T-helper 1 cell treated with Interleukin-12 subunit alpha and Interleukin-12 subunit beta and Interleukin-4 antibody, amounts not matched to agents 30 ng/mL and 1 ng/mL, for 36 hours (primary cell): Measurements from ENCODE around the gene SLC2A10. TPM values are rescaled to one million over a fixed set of nuclear protein-coding genes. Genes with fewer than 3 reads are reported as not detected.

Source experiments
- intact Hi-C: fragments of 100-400 bp; cut with micrococcal nuclease; formaldehyde crosslinking; loops from one replicate; pipeline ENCODE4 v1.15.1; 2024
- total RNA-seq: library from RNA; stranded (reverse); gene quantifications from 2 replicates; pipeline ENCODE4 v1.2.3, GENCODE V29; 2022

Gene SLC2A10
- total RNA-seq, 1 donor from 2014 or later: not detected

DNA sequence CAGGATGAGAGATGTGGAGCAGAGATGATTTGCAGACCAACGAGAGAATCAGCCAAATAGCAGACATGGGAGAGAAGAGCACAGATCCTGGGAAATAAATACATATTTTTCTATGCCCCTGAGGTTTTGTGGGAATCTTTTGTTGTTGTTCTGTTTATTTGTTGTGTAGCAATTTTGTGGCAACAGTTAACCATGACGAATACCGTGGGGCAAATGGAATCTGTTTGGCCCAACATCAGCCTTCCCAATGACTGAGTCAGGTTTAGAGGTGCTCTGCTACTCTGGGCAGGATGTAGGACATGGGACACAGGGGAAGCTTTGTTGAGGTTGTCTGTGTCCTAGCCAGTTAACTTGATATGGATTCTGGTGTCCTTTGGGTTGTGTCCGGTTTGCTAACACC is 7.9 kb upstream of the SLC2A10 start:
- intact Hi-C loops: no loop called here

DNA sequence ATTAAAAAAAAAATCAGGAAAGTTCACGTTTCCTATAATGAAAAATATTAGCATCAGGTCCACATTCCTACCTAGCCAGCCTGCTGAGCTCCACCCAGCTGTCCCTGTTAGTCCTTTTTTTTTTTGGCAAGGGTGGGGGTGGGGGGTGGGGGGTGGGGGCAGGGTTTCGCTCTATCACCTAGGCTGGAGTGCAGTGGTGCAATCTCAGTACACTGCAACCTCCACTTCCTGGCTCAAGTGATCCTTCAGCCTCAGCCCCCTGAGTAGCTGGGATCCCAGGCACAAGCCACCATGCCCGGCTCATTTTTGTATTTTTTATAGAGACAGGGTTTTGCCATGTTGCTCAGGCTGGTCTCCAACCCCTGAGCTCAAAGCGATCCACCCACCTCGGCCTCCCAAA is 7.5 kb upstream of the SLC2A10 start:
- intact Hi-C loops: no loop called here

DNA sequence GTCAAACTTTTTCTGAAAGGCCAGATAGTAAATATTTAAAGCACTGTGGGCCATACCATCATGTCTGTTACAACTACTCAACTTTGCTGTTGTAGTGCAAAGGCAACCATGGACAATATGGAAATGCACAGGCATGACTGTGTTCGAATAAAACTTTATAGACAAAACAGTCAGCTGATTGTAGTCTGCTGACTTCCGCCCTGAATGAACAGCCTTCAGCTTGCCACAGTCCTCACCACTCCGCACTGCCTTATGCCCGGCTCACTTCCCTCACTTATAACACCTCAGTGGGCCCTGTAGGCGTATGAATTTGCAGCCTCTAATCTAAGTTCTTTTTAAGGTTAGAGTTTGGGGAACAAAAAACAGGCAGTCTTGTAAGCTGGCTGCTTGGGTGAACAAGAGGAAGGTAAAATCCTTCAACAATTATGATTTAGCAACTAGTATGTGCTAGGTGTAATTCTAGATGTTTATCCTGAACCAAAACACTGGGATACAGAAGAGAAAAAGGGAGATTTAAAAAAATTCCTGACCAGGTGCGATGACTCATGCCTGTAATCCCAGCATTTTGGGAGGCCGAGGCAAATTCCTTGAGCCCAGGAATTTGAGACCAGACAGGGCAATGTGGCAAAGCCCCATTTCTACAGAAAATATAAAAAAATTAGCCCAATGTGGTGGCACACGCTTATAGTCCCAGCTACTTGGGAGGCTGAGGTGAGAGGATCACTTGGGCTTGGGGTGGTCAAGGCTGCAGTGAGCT is 6.8 kb upstream of the SLC2A10 start:
- intact Hi-C loops: no loop called here

DNA sequence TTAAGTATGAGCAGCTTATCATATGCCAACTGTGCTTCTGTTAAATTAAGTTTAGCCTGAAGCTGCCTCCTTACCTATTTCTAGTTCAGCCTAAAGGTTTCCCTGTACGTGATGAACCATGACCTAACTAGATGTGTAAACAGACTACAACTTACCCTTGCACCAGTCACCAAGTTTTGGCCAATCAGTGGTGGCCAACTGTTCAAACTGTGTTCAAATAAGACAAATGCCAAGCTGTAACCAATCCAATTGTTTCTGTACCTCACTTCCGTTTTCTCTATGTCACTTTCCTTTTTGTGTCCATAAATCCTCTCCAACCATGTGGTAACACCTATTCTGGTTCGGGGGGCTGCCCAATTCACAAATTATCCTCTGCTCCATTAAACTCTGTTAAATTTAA is 6.0 kb upstream of the SLC2A10 start:
- intact Hi-C loops: no loop called here

DNA sequence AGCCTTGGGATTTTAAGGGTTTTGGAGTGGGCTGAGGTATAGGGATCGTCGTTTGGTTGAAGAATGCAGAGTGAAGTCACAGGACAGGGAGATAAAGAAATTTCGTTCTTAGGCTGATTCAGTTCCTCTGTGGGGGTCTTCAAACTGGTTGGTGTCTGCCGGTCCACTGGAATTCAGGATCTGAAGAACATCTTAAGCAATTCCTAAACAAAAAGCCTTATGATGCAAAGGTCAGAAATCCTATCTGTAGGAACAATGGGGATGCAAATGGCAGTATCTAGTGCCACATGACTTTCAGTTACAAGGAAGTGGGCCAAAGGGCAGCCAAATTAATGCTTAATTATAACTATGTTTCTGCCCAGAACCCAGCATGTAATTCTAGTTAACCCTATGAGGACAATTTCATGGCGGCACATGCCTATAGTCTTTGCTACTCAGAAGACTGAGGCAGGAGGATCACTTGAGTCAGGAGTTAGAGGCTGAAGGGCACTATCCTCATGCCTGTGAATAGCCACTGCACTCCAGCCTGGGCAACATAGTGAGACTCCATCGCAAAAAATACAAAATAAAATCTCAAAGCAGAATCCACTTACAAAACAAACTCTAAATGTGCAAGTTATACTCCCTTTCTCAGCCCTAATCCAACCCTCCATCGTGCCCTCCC is 4.6 kb upstream of the SLC2A10 start:
- intact Hi-C loops: no loop called here

DNA sequence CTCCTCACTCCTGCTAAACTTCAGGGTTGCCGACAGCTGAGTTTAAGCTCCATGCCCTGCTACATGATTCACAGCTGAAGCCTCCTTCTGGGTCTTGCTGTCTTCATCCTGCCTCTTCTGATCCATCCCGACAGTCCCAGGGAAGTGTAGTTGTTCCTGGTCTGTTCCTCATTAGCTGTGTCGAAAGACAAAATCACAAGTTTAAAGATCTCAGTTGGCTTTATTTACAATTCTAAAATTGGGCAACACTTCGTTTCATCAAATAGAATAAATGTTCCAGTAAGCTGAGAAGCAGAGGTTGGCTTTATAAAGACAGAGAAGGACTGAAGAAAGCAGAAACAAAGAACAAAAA is 4.1 kb upstream of the SLC2A10 start:
- intact Hi-C loops: no loop called here

DNA sequence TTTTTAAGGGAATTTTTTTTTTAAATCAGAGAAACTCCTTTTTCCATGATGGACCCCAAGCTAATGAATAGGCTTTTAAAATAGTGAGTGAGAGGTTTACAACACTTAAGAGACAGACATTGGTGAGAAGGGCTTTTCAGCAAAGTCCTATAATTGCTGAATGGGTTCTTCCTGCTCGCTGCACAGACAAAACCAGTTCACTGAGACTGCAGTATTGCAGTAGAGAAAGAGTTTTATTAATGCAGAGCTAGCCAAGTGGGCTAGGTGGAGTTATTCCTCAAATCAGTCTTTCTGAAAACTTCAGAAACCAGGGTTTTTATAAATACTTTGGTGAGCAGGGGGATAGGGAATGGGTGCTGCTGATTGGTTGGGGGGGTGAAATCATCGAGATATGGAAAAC is 3.2 kb upstream of the SLC2A10 start:
- intact Hi-C loops: no loop called here

DNA sequence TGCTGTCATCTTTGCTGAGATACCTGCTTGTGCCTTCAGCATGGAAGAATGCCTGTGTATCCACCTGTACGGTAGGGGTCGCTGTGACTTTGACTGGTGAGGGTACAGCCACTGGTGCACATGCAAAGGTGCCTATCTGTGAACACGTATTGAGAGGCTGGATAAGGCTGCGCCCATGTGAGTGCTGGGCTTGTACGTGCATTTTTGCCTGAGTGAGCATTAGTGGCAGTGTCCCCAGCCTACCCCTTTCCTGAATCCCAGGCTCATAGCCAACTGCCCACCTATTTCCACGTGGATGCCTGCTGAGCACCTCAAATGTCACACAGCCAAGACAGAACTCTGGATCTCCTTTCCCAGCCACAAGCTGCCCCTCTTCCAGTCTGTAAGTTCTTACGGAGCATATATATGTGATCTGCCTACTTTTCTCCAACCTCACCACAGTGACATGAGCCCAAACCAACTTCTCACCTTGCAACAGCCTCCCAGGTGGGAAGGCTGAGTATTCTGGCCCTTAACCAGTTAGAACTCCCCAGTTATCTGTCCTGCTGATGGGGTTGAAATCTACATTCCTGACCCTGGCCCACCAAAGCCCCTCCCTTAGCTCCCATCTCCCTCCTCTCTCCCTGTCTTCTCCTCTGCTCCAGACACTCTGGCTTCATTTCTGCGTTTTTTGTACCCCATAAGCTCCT is 1.1 kb upstream of the SLC2A10 start:
- intact Hi-C loops: no loop called here

DNA sequence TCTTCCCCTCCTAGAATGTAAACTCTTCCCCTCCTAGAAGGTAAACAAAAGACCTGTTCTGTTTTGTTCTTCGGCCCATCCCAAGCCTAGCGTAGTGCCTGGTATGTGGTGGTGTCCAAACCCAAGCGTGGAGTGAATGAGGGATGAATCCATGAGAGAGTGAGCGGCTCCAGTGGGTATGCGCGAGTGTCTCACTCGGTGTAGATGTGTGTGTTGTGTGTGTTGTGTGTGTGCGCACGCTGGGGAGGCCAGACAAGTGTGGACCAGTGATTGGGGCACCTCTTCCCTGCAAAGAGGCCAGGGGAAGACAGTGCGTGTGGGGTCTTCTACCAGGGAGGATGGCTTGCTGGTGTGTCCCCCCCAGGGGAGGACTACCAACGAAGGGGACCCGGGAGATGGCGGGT is 392 bp upstream of the SLC2A10 start:
- intact Hi-C loops: no loop called here

DNA sequence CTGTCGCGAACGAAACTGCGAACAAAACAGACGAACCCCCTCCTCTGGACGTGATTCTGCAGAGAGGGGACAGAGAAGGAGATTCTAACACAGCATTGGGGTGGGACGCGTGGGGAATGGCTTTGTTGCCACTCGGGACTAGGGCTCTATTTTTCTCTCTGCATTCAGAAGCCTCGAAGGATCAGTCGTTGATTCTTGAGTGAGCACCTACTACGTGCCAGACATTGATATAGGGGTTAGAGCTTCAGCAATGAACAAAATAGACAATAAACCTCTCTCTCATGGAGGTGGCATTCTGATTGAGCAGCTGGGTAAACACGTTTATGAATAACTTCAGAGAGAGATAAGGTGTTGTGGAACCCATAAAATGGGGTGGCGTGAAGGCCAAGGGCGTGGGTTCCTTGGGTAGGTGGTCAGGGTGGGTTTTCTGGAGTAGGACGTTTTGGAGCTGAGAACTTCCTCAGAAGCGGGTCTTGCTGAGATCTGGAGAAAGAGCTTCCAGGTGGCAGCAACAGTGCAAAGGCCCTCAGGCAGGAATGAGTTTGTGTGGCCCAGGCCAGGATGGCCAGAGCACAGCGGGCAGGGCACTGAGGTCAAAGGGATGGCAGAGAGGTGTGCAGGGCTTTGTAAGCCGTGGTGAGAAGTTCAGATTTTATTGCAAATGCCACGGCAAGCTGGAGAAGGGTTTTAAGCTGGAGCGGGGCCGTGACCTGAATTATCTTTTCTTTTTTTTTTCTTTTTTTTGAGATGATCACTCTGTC is 884 bp downstream of the SLC2A10 start:
- intact Hi-C loops: no loop called here

DNA sequence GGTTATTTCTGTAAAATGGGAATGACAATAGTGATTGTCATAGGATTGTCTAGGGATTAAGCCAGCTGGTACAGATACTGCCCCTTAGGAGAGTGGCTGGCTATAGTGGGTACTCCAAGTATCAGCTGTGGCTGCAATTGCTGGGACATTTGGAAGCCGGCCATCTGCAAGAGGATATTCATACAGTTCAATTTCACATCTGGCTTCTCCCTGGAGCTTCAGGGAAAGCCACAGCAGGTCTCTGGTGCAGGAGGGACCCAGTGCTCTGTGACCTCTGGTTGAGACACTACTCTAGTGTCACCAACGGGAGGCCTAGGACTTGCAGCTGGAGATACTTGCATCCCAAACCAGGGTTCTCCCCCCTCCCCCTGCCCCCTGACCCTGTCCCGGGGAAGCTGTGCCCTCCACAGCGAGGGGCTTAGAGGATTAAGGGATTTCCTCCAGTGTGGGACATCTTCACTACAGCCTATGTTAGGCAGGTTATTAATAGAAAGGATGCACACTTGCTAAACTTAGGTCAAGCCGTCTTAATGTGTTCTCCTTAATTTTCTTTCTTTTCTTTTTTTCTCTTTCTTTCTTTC is 2.7 kb downstream of the SLC2A10 start:
- intact Hi-C loops: no loop called here

DNA sequence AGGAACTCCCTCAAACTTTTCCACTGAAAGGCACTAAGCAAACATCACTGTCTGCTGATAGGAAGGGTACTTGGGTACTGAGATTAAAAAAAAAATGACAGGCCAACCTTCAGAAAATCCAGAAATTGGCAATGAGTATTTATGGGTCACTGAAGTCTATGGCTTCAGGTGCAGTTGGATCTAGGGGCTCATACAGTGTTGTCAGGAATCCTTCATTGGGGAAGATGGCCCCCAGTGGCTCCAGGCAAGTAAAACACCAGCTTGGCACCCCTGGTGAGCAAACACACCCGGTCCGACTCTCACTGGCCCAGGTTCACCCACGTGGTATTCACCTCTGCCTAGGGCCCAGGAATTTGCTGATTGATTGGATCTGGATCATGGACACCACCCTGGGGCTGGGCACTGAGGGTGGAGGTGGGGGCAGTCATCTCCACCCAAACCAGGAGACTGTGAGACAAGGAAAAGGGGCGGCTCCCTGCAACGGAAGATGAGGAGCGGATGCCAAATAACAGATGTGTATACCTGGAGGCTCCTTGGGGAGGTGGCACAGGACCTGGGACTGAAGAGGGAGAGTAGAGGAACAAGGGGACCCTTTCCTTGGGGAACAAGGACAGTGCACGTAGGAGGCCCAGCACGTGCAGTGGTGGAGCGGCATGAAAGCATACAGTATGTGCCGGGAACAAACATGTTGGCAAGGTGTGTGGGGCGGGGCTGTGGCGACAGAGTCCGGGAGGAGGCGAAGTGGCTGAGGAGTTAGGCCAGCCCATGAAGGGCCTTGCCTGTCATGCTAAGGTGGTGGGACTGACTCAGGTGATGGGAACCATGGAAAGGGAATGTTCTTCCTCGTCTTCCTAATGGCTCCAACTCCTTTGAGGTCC is 4.7 kb downstream of the SLC2A10 start:
- intact Hi-C loops: no loop called here

DNA sequence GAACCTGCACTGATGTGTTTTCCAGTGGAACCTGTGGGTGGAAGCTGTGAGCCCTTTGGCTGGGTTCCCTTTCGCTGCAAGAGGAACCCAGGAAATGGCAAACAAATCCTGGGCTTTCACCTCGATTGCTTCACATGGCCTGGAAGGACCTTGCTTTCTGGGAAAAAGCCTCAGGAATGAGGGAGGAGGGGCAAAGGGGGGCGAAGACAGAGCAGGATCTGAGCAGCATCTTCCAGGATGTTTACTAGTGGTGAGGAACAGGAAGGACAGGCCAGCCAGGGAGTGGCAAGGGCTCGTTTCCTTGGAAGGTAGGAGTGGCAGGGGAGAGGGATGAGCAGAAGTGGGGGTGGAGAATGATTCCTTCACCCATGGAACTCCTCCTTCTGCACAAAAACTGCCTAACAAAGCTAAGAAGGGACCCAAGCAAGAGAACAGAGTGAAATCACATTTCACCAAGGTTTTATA is 5.9 kb downstream of the SLC2A10 start:
- intact Hi-C loops: no loop called here

DNA sequence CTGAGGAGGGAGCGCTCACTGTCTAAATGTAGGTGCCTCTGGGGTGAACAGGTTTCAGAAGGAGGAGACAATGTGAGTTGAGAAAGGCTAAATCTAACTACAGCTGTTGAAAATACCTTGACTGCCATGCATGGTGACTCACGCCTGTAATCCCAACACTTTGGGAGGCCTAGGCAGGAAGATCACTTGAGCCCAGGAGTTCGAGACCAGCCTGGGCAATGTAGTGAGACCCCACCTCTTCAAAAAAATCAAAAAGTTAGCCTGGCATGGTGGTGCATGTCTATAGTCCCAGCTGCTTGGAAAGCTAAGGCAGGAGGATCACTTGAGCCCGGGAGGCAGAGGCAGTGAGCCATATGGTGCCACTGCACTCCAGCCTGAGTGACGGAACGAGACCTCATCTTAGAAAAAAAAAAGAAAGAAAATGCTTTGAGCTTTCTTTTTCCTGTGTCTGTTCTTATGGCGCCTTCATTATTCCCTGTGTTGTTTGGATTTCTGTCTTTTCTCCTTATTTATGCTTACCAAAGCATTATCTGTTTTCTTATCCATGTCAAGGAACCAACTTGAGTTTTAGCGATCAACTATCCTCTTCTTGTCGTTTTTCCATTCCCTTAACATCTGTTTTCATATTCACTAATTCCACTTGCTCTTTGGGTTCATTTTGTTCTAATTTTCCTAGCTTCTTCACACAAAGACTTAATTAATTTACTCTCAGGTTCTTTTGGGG is 8.5 kb downstream of the SLC2A10 start:
- intact Hi-C loops: no loop called here

DNA sequence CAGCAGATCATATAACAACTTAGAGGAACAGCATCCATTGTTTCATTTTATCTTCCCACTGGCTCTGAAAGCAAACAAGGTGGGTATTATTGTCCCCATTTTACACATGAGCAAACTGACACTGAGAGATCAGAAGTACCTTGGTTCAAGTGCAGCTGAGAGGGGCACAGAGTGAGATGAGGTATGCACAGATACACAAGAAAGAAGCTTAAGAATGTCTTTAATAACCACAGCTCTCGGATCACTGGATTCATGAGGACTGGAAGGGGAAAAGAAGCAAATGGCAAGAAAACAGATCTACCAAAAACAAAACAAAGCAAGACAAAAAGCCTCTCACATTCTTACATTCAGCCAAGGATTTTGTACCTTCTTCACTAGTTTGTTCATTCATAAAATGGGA is 10.6 kb downstream of the SLC2A10 start:
- intact Hi-C loops: no loop called here

DNA sequence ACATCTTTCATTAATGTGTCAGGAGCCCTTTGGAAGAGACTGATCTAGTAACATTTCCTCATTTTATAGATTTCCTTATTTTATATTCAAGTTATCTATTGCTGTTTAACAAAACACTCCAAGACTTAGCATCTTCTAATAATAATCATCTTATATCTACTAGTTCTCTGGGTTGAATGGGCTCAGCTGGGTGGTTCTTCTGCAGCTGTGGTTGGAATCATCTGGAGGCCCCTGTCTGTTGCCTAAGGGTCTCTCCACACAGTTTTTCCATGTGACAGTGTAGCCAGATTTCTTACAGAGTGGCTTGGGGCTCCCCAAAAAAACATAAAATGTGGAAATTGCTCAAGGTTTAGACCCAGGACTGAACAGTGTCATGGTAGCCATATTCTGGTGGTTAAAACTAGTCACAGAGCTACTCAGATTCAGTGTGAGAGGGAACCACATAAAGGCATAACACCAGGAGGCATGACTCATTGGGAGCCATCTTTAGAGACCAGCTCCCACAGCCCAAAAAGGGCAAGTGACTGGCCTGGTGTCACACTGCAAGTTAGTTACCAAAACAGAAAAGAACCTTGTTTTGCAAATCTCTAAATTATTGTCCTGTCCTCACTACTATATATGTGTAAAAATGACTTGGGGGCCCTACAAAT is 11.5 kb downstream of the SLC2A10 start:
- intact Hi-C loops: no loop called here

DNA sequence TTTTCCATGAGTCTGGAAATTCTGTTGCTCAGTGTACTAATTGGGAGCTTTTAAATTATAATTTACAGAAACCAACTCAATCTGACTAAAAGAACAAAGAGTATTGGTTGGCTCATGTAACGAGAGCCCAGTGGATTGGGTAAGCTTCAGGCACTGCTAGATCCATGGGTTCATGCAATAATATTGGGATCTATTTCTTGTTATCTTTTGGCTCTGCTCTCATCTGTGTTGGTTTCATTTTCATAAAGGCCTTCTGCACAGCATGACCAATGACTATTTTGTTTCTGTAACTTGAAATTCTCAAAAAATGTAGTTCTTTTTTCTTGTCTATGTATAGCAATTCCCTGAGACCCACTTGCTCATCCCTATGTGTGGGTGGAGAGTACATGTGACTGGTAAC is 12.0 kb downstream of the SLC2A10 start:
- intact Hi-C loops: no loop called here

DNA sequence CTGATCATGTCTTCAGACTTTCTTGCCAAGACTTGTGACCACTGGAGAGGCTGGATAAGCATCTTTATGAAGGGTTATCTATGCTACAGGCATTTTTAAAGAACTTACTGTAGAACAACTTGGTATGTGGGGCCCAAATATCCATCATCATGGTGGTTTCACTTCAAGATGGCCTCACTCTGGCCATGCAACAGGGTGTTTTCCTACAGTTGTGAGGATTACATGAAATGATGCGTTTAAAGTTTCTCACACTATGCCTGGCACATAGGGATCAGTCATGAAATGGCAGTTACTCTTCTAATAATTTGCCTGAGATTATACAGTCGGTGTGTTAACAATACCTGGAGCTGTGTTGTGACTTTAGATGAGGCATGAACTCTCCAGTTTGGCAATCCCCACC is 13.0 kb downstream of the SLC2A10 start:
- intact Hi-C loops: no loop called here

DNA sequence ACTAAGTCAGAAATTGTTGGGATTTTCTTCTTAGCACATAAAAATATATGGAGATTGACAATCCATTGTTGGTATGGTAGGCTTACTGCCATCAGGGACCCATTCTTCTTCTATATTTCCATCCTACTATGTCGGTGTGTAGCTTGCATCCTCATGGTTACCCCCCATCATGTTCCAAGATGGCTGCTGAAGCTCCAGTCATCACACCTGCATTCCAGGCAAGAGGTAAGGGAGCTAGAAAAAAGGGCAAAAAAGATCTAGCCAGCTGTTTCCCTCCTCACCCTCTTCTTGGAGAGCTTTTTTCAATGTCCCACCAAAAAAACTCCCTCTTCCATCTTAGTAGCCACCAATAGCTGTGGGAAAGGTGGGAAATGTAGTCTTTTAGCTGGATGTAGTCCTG is 13.6 kb downstream of the SLC2A10 start:
- intact Hi-C loops: no loop called here
